Endothelial cell of umbilical vein (primary cell): Measurements from ENCODE around the gene MED22. TPM values are rescaled to one million over a fixed set of nuclear protein-coding genes. Genes with fewer than 3 reads are reported as not detected.

Experiments used
- BruUV-seq: library from RNA; stranded (reverse); fragments of 400-500 nt; replicated peaks from 2 replicates; lab custom pipeline; 2021; lab: Mats Ljungman, UMichigan
- CTCF ChIA-PET: fragments of 300-600, 350-600 bp; sonication (Branson Sonifier 250); formaldehyde crosslinking; loops from one replicate; lab custom pipeline; 2021; ENCODE audit warnings: antibody characterized with exemption, inconsistent platforms; lab: Charles Lee
- POLR2A ChIA-PET: fragments of 300-600, 350-600 bp; sonication (Branson Sonifier 250); formaldehyde crosslinking; loops from one replicate; lab custom pipeline; 2021; ENCODE audit warnings: antibody characterized with exemption, inconsistent platforms; lab: Charles Lee
- DNase-seq: peaks from one replicate; pipeline ENCODE4 v3.0.0-alpha.2; 2011; ENCODE audit warnings: low read depth, low spot score
- FAIRE-seq: peaks from 2 replicates; lab custom pipeline; 2011; peaks lifted over from hg19 to GRCh38; lab: Jason Lieb, UNC
- H2AFZ ChIP-seq: 2 replicates; pipeline ENCODE4 v1.6.0; 2012; ENCODE audit warnings: low read depth, low read length, control low read depth, inconsistent platforms
- H3K27ac ChIP-seq: 2 replicates; pipeline ENCODE4 v1.5.1; 2011; ENCODE audit warnings: low read depth, mild to moderate bottlenecking, control low read depth, low read length, moderate library complexity; ENCODE audit not compliant: insufficient read depth
- H3K27me3 ChIP-seq, 2 experiments: 2 replicates each; pipeline versions ENCODE4 v1.6.0 to v1.6.1; 2011; ENCODE audit warnings: low read length in 2 of 2, mixed read lengths in 1 of 2; ENCODE audit not compliant: control insufficient read depth in 2 of 2, insufficient read depth in 2 of 2
- H3K36me3 ChIP-seq, 2 experiments: 2 replicates in 1 of 2; 3 replicates in 1 of 2; pipeline ENCODE4 v1.5.1; 2011; ENCODE audit warnings: low read length in 2 of 2, mild to moderate bottlenecking in 1 of 2, moderate library complexity in 1 of 2; ENCODE audit not compliant: control insufficient read depth in 2 of 2, insufficient read depth in 2 of 2; ENCODE audit errors: extremely low read depth in 1 of 2
- H3K4me1 ChIP-seq: 3 replicates; pipeline ENCODE4 v1.5.1; 2011; ENCODE audit warnings: mild to moderate bottlenecking, low read length; ENCODE audit not compliant: control insufficient read depth, insufficient read depth; ENCODE audit errors: extremely low read depth
- H3K4me2 ChIP-seq: 2 replicates; pipeline ENCODE4 v1.6.1; 2011; ENCODE audit warnings: low read length, control low read depth, mixed read lengths; ENCODE audit not compliant: insufficient read depth
- H3K4me3 ChIP-seq, 3 experiments: fragments of 200-600 bp in 1 of 3; sonication (generic), shearing (Covaris generic) in 1 of 3; replicated peaks in 1 of 3; 2 replicates each; pipeline ENCODE4 v1.5.1; 2011 to 2016; ENCODE audit warnings: control low read depth in 3 of 3, low read length in 3 of 3, mild to moderate bottlenecking in 2 of 3, inconsistent platforms in 1 of 3, low read depth in 1 of 3, moderate library complexity in 1 of 3; ENCODE audit not compliant: insufficient read depth in 1 of 3
- H3K79me2 ChIP-seq: 2 replicates; pipeline ENCODE4 v1.6.0; 2012; ENCODE audit warnings: low read length, inconsistent platforms; ENCODE audit not compliant: control insufficient read depth, insufficient read depth
- H3K9ac ChIP-seq: replicated peaks from 2 replicates; pipeline ENCODE3; 2011; ENCODE audit warnings: low read length, control low read depth; ENCODE audit not compliant: insufficient read depth; ENCODE audit errors: extremely low read depth
- H3K9me1 ChIP-seq: replicated peaks from 3 replicates; pipeline ENCODE4 v1.6.0; 2011; ENCODE audit warnings: mild to moderate bottlenecking, low read length; ENCODE audit not compliant: control insufficient read depth, insufficient read depth; ENCODE audit errors: extremely low read depth
- H3K9me3 ChIP-seq: replicated peaks from 2 replicates; pipeline ENCODE4 v1.5.1; 2012; ENCODE audit warnings: low read length, inconsistent platforms; ENCODE audit not compliant: control insufficient read depth, insufficient read depth
- H4K20me1 ChIP-seq: replicated peaks from 2 replicates; pipeline ENCODE3; 2011; ENCODE audit warnings: mild to moderate bottlenecking, low read length; ENCODE audit not compliant: control insufficient read depth, insufficient read depth; ENCODE audit errors: extremely low read depth
- CTCF ChIP-seq, 2 donors: IDR thresholded peaks; 1 replicate in 1 of 2; 2 replicates in 1 of 2; pipeline ENCODE4 v1.5.1; 2011; ENCODE audit warnings: low read length in 2 of 2, mild to moderate bottlenecking in 2 of 2, moderate library complexity in 2 of 2, control low read depth in 1 of 2, inconsistent platforms in 1 of 2, low read depth in 1 of 2; ENCODE audit not compliant: insufficient read depth in 1 of 2; ENCODE audit errors: extremely low read depth in 1 of 2
- EZH2 ChIP-seq: IDR thresholded peaks from 2 replicates; pipeline ENCODE4 v1.6.1; 2012; ENCODE audit warnings: borderline replicate concordance, low read depth, mild to moderate bottlenecking, moderate library complexity, low read length, inconsistent platforms; ENCODE audit not compliant: severe bottlenecking
- FOS ChIP-seq: IDR thresholded peaks from 2 replicates; pipeline ENCODE4 v1.6.1; 2011; ENCODE audit warnings: mild to moderate bottlenecking, low read length, moderate library complexity, borderline replicate concordance; ENCODE audit not compliant: insufficient read depth
- GATA2 ChIP-seq: IDR thresholded peaks from 2 replicates; pipeline ENCODE4 v1.7.0; 2011; ENCODE audit warnings: low read depth, mild to moderate bottlenecking, moderate library complexity, mixed read lengths, low read length; ENCODE audit not compliant: insufficient read length, insufficient read depth
- JUN ChIP-seq: IDR thresholded peaks from 2 replicates; pipeline ENCODE4 v1.6.1; 2011; ENCODE audit warnings: borderline replicate concordance, low read depth; ENCODE audit not compliant: insufficient read length, insufficient read depth
- MAX ChIP-seq: IDR thresholded peaks from 2 replicates; pipeline ENCODE4 v1.6.1; 2011; ENCODE audit not compliant: insufficient read depth, insufficient read length
- MYC ChIP-seq: IDR thresholded peaks from one replicate; pipeline ENCODE4 v1.6.1; 2011; ENCODE audit warnings: mild to moderate bottlenecking, low read depth, low read length
- POLR2A ChIP-seq: IDR thresholded peaks from 2 replicates; pipeline ENCODE4 v1.6.1; 2012; ENCODE audit warnings: low read depth, mild to moderate bottlenecking, control low read depth, low read length
- POLR2AphosphoS5 ChIP-seq: IDR thresholded peaks from 2 replicates; pipeline ENCODE4 v1.6.1; 2012; ENCODE audit warnings: low read depth, mild to moderate bottlenecking, control low read depth, low read length, moderate library complexity; ENCODE audit not compliant: insufficient read depth
- dilution Hi-C: fragments of 300-500 bp; cut with MboI; formaldehyde crosslinking; loops from one replicate; pipeline ENCODE4 v1.15.0; 2019; ENCODE audit warnings: low sequenced_read_pairs; ENCODE audit not compliant: extremely low pct_ligation_motif_present
- intact Hi-C: fragments of 100-400 bp; cut with micrococcal nuclease; formaldehyde crosslinking; loops from one replicate; pipeline ENCODE4 v1.10.0; 2022
- polyA plus RNA-seq, 4 experiments: library from polyadenylated mRNA; depleted of rRNA in 3 of 4; stranded (reverse) in 3 of 4; unstranded in 1 of 4; fragments of >200 nt; gene quantifications; 2 replicates each; pipeline versions ENCODE4 v1.2.1 to v1.2.3, GENCODE V29; 2011 to 2012; ENCODE audit warnings: missing spikeins in 1 of 4
- total RNA-seq: library from RNA; stranded (reverse); gene quantifications from 2 replicates; pipeline ENCODE4 v1.2.3, GENCODE V29; 2021

Gene MED22
- total and polyA plus RNA-seq, 2 donors (not counting 3 experiments of a cell fraction or from before 2014, with no cell fraction given), result 25.7 to 27.4 TPM

- dilution Hi-C loops (no loop called here), intact Hi-C loops (no loop called here)
- ChIA-PET CTCF (interaction anchor here (0.9 to 1.4 kb wide), 2 partner anchors 23 to 165 kb away, joined by 3 to 4 read pairs; no protein-coding TSS in a partner anchor), POLR2A (no interaction called here)
- H2AFZ ChIP-seq, result no peak overlapping the region
- no peak for DNase-seq
- peaks cover 18% of the 10 kb centered on the region for H3K4me1 ChIP-seq
- H3K4me2 ChIP-seq, result no peak overlapping the region
- no peak for FAIRE-seq
- no peak overlapping the region for H3K4me3 ChIP-seq
- TF ChIP-seq MAX, result no peak
- TF ChIP-seq EZH2, result no peak
- no peak for TF ChIP-seq MYC
- no peak for TF ChIP-seq GATA2
- no peak for TF ChIP-seq JUN
- TF ChIP-seq CTCF (IDR thresholded peaks at IDR 0.05; ENCODE audit: extremely low read depth in 1 of 2, insufficient read depth in 1 of 2, low read depth in 1 of 2, low read length in 2 of 2), result no peak
- TF ChIP-seq POLR2AphosphoS5, result no peak
- TF ChIP-seq POLR2A, result no peak
- no peak for TF ChIP-seq FOS
- peaks cover 15 to 28% of the 10 kb centered on the region in 2 experiments for H3K36me3 ChIP-seq
- no peaks in the 10 kb centered on the region for H3K9me1 ChIP-seq
- BruUV-seq, result no TSS peak
- peaks cover 33% of the 10 kb centered on the region for H3K79me2 ChIP-seq
- H3K9ac ChIP-seq, result no peak overlapping the region
- H4K20me1 ChIP-seq, result no peaks in the 10 kb centered on the region
- H3K27me3 ChIP-seq, result no peaks in the 10 kb centered on the region
- no peak overlapping the region for H3K27ac ChIP-seq
- no peaks in the 10 kb centered on the region for H3K9me3 ChIP-seq
Observed at GRCh38 chr9:133351526-133351907, 3.6 kb upstream of the MED22 start.
